ENCODE measurements around the gene PRAMEF5.
"Not testable (repeated sequence)": the region's sequence is repeated elsewhere in the genome, so short reads cannot be mapped to it uniquely, and the experiment has no call there.

GRCh38 chr1:13227271-13228055 lies 26.5 kb upstream of the PRAMEF5 start:
- TF ChIP-seq, protein P1, sequence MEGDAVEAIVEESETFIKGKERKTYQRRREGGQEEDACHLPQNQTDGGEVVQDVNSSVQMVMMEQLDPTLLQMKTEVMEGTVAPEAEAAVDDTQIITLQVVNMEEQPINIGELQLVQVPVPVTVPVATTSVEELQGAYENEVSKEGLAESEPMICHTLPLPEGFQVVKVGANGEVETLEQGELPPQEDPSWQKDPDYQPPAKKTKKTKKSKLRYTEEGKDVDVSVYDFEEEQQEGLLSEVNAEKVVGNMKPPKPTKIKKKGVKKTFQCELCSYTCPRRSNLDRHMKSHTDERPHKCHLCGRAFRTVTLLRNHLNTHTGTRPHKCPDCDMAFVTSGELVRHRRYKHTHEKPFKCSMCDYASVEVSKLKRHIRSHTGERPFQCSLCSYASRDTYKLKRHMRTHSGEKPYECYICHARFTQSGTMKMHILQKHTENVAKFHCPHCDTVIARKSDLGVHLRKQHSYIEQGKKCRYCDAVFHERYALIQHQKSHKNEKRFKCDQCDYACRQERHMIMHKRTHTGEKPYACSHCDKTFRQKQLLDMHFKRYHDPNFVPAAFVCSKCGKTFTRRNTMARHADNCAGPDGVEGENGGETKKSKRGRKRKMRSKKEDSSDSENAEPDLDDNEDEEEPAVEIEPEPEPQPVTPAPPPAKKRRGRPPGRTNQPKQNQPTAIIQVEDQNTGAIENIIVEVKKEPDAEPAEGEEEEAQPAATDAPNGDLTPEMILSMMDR (conservative IDR thresholded peaks at IDR 0.05): not testable (repeated sequence)
- not testable (repeated sequence) for TF ChIP-seq ZFX (IDR thresholded peaks at IDR 0.05)

Data from C4-2B (cell line).